K562 (cell line): ENCODE results near the gene CHST14. TPM values are rescaled to one million over a fixed set of nuclear protein-coding genes. Genes with fewer than 3 reads are reported as not detected.

Experiments used
- ATAC-seq: fragments of 200-7000 bp; cut with Tn5 transposase; 3 replicates; pipeline ENCODE4 v1.9.1; 2020; ENCODE audit warnings: moderate library complexity
- BruUV-seq: library from RNA; stranded (reverse); fragments of 400-500 nt; replicated peaks from 2 replicates; lab custom pipeline; 2021; lab: Mats Ljungman, UMichigan
- CTCF ChIA-PET: fragments of 300-600 bp; formaldehyde crosslinking; extraction: SDS; loops from one replicate; lab custom pipeline; 2021; ENCODE audit warnings: low intra/inter-chr PET ratio; lab: Yijun Ruan, JAX
- POLR2A ChIA-PET: fragments of 300-600, 350-650 bp; sonication (Branson Sonifier 250); formaldehyde crosslinking; extraction: SDS; loops from one replicate; lab custom pipeline; 2021; ENCODE audit warnings: antibody characterized with exemption, inconsistent platforms; lab: Yijun Ruan, JAX
- DNase-seq, 4 experiments: peaks; one replicate each; pipeline versions ENCODE4 v3.0.0 to v3.0.0-alpha.2; 2011 to 2018; ENCODE audit warnings: low spot score in 3 of 4, mixed read lengths in 3 of 4; ENCODE audit errors: extremely low read depth in 1 of 4
- FAIRE-seq: peaks from 2 replicates; lab custom pipeline; 2011; peaks lifted over from hg19 to GRCh38; lab: Jason Lieb, UNC
- H2AFZ ChIP-seq: 2 replicates; pipeline ENCODE4 v1.6.0; 2011; ENCODE audit warnings: low read depth, low read length, control low read depth, inconsistent platforms
- H3K27ac ChIP-seq: fragments of 200-600 bp; 3 replicates; pipeline ENCODE4 v1.8.0; 2011; ENCODE audit warnings: low read depth, mild to moderate bottlenecking, control low read depth, inconsistent platforms, low read length, moderate library complexity, mixed read lengths; ENCODE audit errors: extremely low read depth
- H3K27me3 ChIP-seq, 2 experiments: fragments of 300-600 bp in 1 of 2; 2 replicates in 1 of 2; 3 replicates in 1 of 2; pipeline versions ENCODE4 v1.6.0 to v1.8.0; 2011; ENCODE audit warnings: inconsistent platforms in 2 of 2, low read length in 2 of 2, mild to moderate bottlenecking in 1 of 2, mixed read lengths in 1 of 2, moderate library complexity in 1 of 2; ENCODE audit not compliant: control insufficient read depth in 2 of 2, insufficient read depth in 2 of 2
- H3K36me3 ChIP-seq: fragments of 300-600 bp; 3 replicates; pipeline ENCODE4 v1.8.0; 2011; ENCODE audit warnings: mild to moderate bottlenecking, low read length, inconsistent platforms; ENCODE audit not compliant: control insufficient read depth, insufficient read depth
- H3K4me1 ChIP-seq, 2 experiments: fragments of 200-600 bp in 1 of 2; replicated peaks in 1 of 2; 2 replicates in 1 of 2; 3 replicates in 1 of 2; pipeline versions ENCODE4 v1.5.1 to v1.8.0; 2011; ENCODE audit warnings: inconsistent platforms in 2 of 2, low read length in 2 of 2, mild to moderate bottlenecking in 1 of 2, mixed read lengths in 1 of 2, moderate library complexity in 1 of 2; ENCODE audit not compliant: control insufficient read depth in 2 of 2, insufficient read depth in 2 of 2
- H3K4me2 ChIP-seq: 2 replicates; pipeline ENCODE4 v1.6.1; 2011; ENCODE audit warnings: low read length, control low read depth, inconsistent platforms, mixed read lengths; ENCODE audit not compliant: insufficient read depth
- H3K4me3 ChIP-seq: fragments of 200-600 bp; sonication (generic), shearing (Covaris generic); 2 replicates; pipeline ENCODE4 v1.5.1; 2016; ENCODE audit warnings: control low read depth, inconsistent platforms
- H3K79me2 ChIP-seq: fragments of 200-600 bp; 3 replicates; pipeline ENCODE4 v1.8.0; 2011; ENCODE audit warnings: low read length, inconsistent platforms; ENCODE audit not compliant: control insufficient read depth, insufficient read depth
- H3K9ac ChIP-seq, 2 experiments: 2 replicates each; pipeline versions ENCODE4 v1.6.0 to v1.6.1; 2011; ENCODE audit warnings: low read depth in 2 of 2, low read length in 2 of 2, control low read depth in 1 of 2, inconsistent platforms in 1 of 2, mild to moderate bottlenecking in 1 of 2, mixed read lengths in 1 of 2; ENCODE audit not compliant: insufficient read depth in 1 of 2
- H3K9me1 ChIP-seq: one replicate; pipeline ENCODE4 v1.6.0; 2011; ENCODE audit warnings: inconsistent platforms, mild to moderate bottlenecking, low read length, moderate library complexity; ENCODE audit not compliant: control insufficient read depth, insufficient read depth
- H3K9me3 ChIP-seq: replicated peaks from 2 replicates; pipeline ENCODE4 v1.5.1; 2011; ENCODE audit warnings: low read depth, low read length, inconsistent platforms; ENCODE audit not compliant: control insufficient read depth, insufficient read depth
- H4K20me1 ChIP-seq: replicated peaks from 2 replicates; pipeline ENCODE4 v1.6.1; 2011; ENCODE audit warnings: low read length, inconsistent platforms, mixed read lengths; ENCODE audit not compliant: control insufficient read depth, insufficient read depth
- CREB5 ChIP-seq: fragments of 250-450 bp; sonication (Bioruptor Pico); IDR thresholded peaks from 2 replicates; pipeline ENCODE4 v1.5.0; 2020; ENCODE audit warnings: mild to moderate bottlenecking
- ESRRA ChIP-seq: fragments of 450-650 bp; IDR thresholded peaks from 2 replicates; pipeline ENCODE4 v1.6.1; 2014; ENCODE audit warnings: low read depth, mild to moderate bottlenecking, moderate library complexity, borderline replicate concordance
- TAF15 ChIP-seq: fragments of 200-400 bp; formaldehyde crosslinking; IDR thresholded peaks from 2 replicates; pipeline ENCODE4 v1.6.1; 2017; ENCODE audit warnings: mild to moderate bottlenecking, low read depth, low read length, moderate library complexity
- XRCC3 ChIP-seq: fragments of 450-650 bp; IDR thresholded peaks from 2 replicates; pipeline ENCODE4 v1.6.1; 2017; ENCODE audit warnings: mild to moderate bottlenecking, moderate library complexity
- WGBS: fragments of 100-300 bp; shearing (Covaris generic); methylation state at CpG from one replicate; pipeline ENCODE4 v1.1.6; 2016; ENCODE audit warnings: low coverage, mixed read lengths; ENCODE audit not compliant: insufficient coverage; ENCODE audit errors: missing lambda C conversion rate; 5-methylcytosine and 5-hydroxymethylcytosine counted together
- in situ Hi-C: fragments of 300-500 bp; cut with MboI; formaldehyde crosslinking; loops from 4 replicates; pipeline ENCODE4 v1.15.0; 2018; ENCODE audit warnings: inconsistent platforms, mixed read lengths
- intact Hi-C: fragments of 100-400 bp; cut with micrococcal nuclease; formaldehyde crosslinking; loops from 2 replicates; pipeline ENCODE4 v1.14.2; 2022
- polyA plus RNA-seq, 8 experiments: library from polyadenylated mRNA; depleted of rRNA in 4 of 8; stranded (reverse) in 5 of 8; unstranded in 3 of 8; fragments of >200 nt; fragmentation: Nextera tagmentation in 2 of 8; fragmentation: Illumina TruSeq in 1 of 8; extraction: Ambion mirVana in 2 of 8; extraction: Trizol in 1 of 8; gene quantifications; 2 replicates each; pipeline versions ENCODE4 v1.2.1 to v1.2.3, GENCODE V29; 2011 to 2014; ENCODE audit warnings: inconsistent platforms in 1 of 8, missing spikeins in 1 of 8
- total RNA-seq, 7 experiments: library from RNA; depleted of rRNA in 6 of 7; stranded (reverse); fragments of >200 nt in 6 of 7; fragmentation: Illumina TruSeq in 2 of 7; extraction: Trizol in 2 of 7; gene quantifications; 2 replicates each; pipeline versions ENCODE4 v1.2.1 to v1.2.3, GENCODE V29; 2011 to 2021; ENCODE audit warnings: low replicate concordance in 1 of 7
- TF ChIP-seq, protein P1 (sequence below): sonication (generic); formaldehyde crosslinking; IDR thresholded peaks from 2 replicates; pipeline ENCODE4 v1.8.1; 2023; ENCODE audit warnings: missing genetic modification reagents, mild to moderate bottlenecking, borderline replicate concordance

Gene CHST14
- total and polyA plus RNA-seq, 9 of the 15 experiments (the other 6 are each of a cell fraction or from before 2014, with no cell fraction given), result 1.6 to 12.1 (median 4.5) TPM

GRCh38 chr15:40472171-40472727 lies 1.5 kb downstream of the CHST14 start:
- Histone ChIP-seq H2AFZ (no peak overlapping the region), H3K27ac (no peak overlapping the region), H3K79me2 (peaks cover 15% of the 10 kb centered on the region), H3K4me2 (peak overlapping the region; percentile 82), H3K9me1 (no peaks in the 10 kb centered on the region), H3K4me3 (peak overlapping the region; percentile 53; the same call in 1 of the 2 replicates), H3K36me3 (peaks cover 9% of the 10 kb centered on the region; the same call in 2 of the 3 replicates), H3K9ac (peak overlapping the region in 1 of 2 experiments; percentile 96; a peak in 2 of 4 replicates), H3K4me1 (peaks cover 27 to 36% of the 10 kb centered on the region in 2 experiments), H3K9me3 (no peaks in the 10 kb centered on the region), H4K20me1 (no peaks in the 10 kb centered on the region; the same call in 1 of the 2 replicates), H3K27me3 (no peaks in the 10 kb centered on the region)
- TF ChIP-seq CREB5 (CRISPR knock-in tag), result no peak
- TF ChIP-seq XRCC3, result no peak
- no peak for TF ChIP-seq TAF15
- TF ChIP-seq, protein P1, sequence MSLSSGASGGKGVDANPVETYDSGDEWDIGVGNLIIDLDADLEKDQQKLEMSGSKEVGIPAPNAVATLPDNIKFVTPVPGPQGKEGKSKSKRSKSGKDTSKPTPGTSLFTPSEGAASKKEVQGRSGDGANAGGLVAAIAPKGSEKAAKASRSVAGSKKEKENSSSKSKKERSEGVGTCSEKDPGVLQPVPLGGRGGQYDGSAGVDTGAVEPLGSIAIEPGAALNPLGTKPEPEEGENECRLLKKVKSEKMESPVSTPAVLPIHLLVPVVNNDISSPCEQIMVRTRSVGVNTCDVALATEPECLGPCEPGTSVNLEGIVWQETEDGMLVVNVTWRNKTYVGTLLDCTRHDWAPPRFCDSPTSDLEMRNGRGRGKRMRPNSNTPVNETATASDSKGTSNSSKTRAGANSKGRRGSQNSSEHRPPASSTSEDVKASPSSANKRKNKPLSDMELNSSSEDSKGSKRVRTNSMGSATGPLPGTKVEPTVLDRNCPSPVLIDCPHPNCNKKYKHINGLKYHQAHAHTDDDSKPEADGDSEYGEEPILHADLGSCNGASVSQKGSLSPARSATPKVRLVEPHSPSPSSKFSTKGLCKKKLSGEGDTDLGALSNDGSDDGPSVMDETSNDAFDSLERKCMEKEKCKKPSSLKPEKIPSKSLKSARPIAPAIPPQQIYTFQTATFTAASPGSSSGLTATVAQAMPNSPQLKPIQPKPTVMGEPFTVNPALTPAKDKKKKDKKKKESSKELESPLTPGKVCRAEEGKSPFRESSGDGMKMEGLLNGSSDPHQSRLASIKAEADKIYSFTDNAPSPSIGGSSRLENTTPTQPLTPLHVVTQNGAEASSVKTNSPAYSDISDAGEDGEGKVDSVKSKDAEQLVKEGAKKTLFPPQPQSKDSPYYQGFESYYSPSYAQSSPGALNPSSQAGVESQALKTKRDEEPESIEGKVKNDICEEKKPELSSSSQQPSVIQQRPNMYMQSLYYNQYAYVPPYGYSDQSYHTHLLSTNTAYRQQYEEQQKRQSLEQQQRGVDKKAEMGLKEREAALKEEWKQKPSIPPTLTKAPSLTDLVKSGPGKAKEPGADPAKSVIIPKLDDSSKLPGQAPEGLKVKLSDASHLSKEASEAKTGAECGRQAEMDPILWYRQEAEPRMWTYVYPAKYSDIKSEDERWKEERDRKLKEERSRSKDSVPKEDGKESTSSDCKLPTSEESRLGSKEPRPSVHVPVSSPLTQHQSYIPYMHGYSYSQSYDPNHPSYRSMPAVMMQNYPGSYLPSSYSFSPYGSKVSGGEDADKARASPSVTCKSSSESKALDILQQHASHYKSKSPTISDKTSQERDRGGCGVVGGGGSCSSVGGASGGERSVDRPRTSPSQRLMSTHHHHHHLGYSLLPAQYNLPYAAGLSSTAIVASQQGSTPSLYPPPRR (CRISPR knock-in tag), result 0 out of 2 replicates have a peak, but pooled peaks have one; percentile 35
- no peak for TF ChIP-seq ESRRA
- intact Hi-C loops, result loop anchor here (5.0 kb wide), 1 partner anchor 35 kb away; no protein-coding TSS in a partner anchor
- DNase-seq (no peak), ATAC-seq (no peak), FAIRE-seq (no peak)
- in situ Hi-C loops, result no loop called here
- BruUV-seq, result TSS peak; percentile 42
- ChIA-PET POLR2A (interaction anchor here (0.6 to 1.3 kb wide), 3 partner anchors 29 to 273 kb away, joined by 3 to 6 read pairs (median 3); no protein-coding TSS in a partner anchor), CTCF (no interaction called here)
- WGBS, result 92% methylated on average over 8 of the region's 9 CpGs
